Breast epithelium (tissue), 4 donors: ENCODE data around the gene SLC44A1. TPM values are rescaled to one million over a fixed set of nuclear protein-coding genes. Genes with fewer than 3 reads are reported as not detected.
A peak's percentile ranks its signal among the peaks of the same experiment; 100 is the strongest.

Experiments used
- DNase-seq, 2 donors: peaks; one replicate each; pipeline ENCODE4 v3.0.0-alpha.2; 2019; ENCODE audit warnings: low spot score in 2 of 2
- H3K27ac ChIP-seq, 2 donors: fragments of 200-600 bp; sonication (generic) in 1 of 2; one replicate each; pipeline ENCODE4 v1.5.1; 2016 to 2019; ENCODE audit warnings: mild to moderate bottlenecking in 1 of 2
- H3K27me3 ChIP-seq, 2 donors: fragments of 200-600 bp; sonication (generic) in 1 of 2; one replicate each; pipeline versions ENCODE4 v1.5.1 to v1.6.0; 2017 to 2019; ENCODE audit warnings: control low read depth in 1 of 2, mild to moderate bottlenecking in 1 of 2
- H3K36me3 ChIP-seq: fragments of 200-600 bp; one replicate; pipeline ENCODE4 v1.5.1; 2019
- H3K4me1 ChIP-seq, 2 donors: fragments of 200-600 bp; sonication (generic); one replicate each; pipeline ENCODE4 v1.5.1; 2016 to 2019; ENCODE audit warnings: control low read depth in 1 of 2
- H3K4me3 ChIP-seq, 3 donors: fragments of 200-600 bp; sonication (generic); 1 replicate in 2 of 3; 2 replicates in 1 of 3; pipeline ENCODE4 v1.5.1; 2016 to 2019; ENCODE audit warnings: mild to moderate bottlenecking in 3 of 3, moderate library complexity in 2 of 3
- H3K9me3 ChIP-seq, 2 donors: fragments of 200-600 bp; sonication (generic) in 1 of 2; one replicate each; pipeline ENCODE4 v1.5.1; 2016 to 2019; ENCODE audit warnings: control low read depth in 1 of 2
- POLR2A ChIP-seq: fragments of 450-650 bp; IDR thresholded peaks from one replicate; pipeline ENCODE4 v1.6.1; 2016; ENCODE audit warnings: antibody characterized with exemption, mild to moderate bottlenecking, moderate library complexity
- POLR2AphosphoS5 ChIP-seq, 3 donors: sonication (generic); formaldehyde crosslinking; IDR thresholded peaks; one replicate each; pipeline ENCODE4 v1.6.1; 2017; ENCODE audit warnings: antibody characterized with exemption in 3 of 3
- intact Hi-C: fragments of 100-400 bp; cut with DNase I; formaldehyde crosslinking; loops from one replicate; pipeline ENCODE4 v1.15.1; 2023; ENCODE audit warnings: low total_unique reads
- total RNA-seq, 3 donors: library from RNA; depleted of rRNA; stranded (reverse); fragments of >200 nt; gene quantifications; one replicate each; pipeline ENCODE4 v1.1.0, GENCODE V29; 2016
- TF ChIP-seq, protein P1 (sequence below), 3 donors: fragments of 450-650 bp; IDR thresholded peaks; one replicate each; pipeline ENCODE4 v1.5.1; 2016 to 2017; ENCODE audit warnings: antibody characterized with exemption in 3 of 3, mild to moderate bottlenecking in 3 of 3, moderate library complexity in 3 of 3

The SLC44A1 gene
- total RNA-seq, 3 donors from 2014 or later = 53.7 to 62.6 (median 61.1) TPM

DNA sequence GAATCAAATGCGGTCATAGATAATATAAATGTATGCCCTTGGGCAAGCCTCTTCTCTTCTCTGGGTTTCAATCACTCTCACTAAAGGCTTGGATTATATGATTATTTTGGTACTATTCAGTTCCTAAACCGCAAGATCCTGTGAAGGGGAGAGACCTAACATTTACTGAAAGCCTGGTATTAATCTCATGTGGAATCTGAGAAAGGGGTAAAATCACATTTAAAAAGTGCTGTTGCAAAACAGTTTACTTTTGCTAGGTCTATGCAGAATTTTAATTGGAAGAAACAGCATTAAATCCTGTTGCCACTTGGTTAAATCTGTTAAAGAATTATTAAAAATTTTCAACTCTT lies 50.7 kb downstream of the SLC44A1 start:
- no peak overlapping the region for H3K4me3 ChIP-seq
- no peak overlapping the region for H3K27ac ChIP-seq
- H3K4me1 ChIP-seq = peaks cover 0 to 14% of the 10 kb centered on the region in 2 donors
- TF ChIP-seq, protein P1, sequence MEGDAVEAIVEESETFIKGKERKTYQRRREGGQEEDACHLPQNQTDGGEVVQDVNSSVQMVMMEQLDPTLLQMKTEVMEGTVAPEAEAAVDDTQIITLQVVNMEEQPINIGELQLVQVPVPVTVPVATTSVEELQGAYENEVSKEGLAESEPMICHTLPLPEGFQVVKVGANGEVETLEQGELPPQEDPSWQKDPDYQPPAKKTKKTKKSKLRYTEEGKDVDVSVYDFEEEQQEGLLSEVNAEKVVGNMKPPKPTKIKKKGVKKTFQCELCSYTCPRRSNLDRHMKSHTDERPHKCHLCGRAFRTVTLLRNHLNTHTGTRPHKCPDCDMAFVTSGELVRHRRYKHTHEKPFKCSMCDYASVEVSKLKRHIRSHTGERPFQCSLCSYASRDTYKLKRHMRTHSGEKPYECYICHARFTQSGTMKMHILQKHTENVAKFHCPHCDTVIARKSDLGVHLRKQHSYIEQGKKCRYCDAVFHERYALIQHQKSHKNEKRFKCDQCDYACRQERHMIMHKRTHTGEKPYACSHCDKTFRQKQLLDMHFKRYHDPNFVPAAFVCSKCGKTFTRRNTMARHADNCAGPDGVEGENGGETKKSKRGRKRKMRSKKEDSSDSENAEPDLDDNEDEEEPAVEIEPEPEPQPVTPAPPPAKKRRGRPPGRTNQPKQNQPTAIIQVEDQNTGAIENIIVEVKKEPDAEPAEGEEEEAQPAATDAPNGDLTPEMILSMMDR (IDR thresholded peaks at IDR 0.05) = no peak
- TF ChIP-seq POLR2A (no peak), POLR2AphosphoS5 (IDR thresholded peaks at IDR 0.05) (no peak)
- no peaks in the 10 kb centered on the region for H3K36me3 ChIP-seq
- no peak for DNase-seq
- intact Hi-C loops = no loop called here
- no peaks in the 10 kb centered on the region for H3K9me3 ChIP-seq
- no peaks in the 10 kb centered on the region for H3K27me3 ChIP-seq

DNA sequence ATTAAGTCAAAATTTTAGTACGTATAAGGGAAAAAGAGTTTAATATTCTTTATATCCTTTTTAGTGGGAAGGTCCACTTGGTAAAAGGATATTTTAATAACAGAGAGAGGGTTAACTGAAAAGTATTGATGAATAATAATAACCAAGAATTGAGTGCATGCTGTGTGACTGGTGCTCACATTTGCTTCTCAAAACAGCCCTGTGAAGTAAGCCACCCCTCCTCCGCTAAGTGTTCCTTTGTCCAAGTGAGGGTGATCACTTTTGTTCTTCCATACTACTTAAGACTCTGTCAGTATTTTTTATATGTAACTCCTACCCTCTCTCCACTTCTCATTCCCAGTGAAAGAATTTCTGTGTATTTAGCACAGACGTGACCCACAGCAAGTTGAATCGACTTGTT lies 51.5 kb downstream of the SLC44A1 start:
- no peak for DNase-seq
- no peaks in the 10 kb centered on the region for H3K36me3 ChIP-seq
- no peak overlapping the region for H3K4me3 ChIP-seq
- H3K4me1 ChIP-seq = peaks cover 0 to 10% of the 10 kb centered on the region in 2 donors
- TF ChIP-seq POLR2A (no peak), POLR2AphosphoS5 (IDR thresholded peaks at IDR 0.05) (no peak)
- H3K27me3 ChIP-seq = no peaks in the 10 kb centered on the region
- peak overlapping the region; percentile 46 to 65 for H3K27ac ChIP-seq
- H3K9me3 ChIP-seq = no peaks in the 10 kb centered on the region
- intact Hi-C loops = no loop called here

DNA sequence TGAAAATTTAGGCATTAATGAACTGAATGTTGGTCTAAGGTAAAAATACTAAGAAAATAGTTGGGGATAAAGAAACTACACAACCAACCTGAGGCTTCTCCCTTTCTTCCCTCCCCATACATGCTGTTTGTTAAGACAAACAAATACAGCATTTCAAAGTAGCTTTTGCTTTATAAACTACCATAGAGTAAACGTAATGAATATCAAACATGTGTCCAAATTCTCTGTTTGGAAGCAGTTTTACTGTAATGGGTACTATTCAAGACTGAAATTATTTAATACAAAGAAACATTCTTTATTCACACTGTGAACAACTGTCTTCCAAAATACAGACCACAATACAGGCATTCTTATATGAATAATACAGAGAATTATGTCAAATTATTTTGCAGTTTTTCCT lies 52.0 kb downstream of the SLC44A1 start:
- TF ChIP-seq POLR2A (no peak), POLR2AphosphoS5 (IDR thresholded peaks at IDR 0.05) (no peak)
- TF ChIP-seq, protein P1 (IDR thresholded peaks at IDR 0.05) = no peak
- H3K27ac ChIP-seq = peak overlapping the region; percentile 46 to 65
- peaks cover 0 to 5% of the 10 kb centered on the region in 2 donors for H3K4me1 ChIP-seq
- H3K9me3 ChIP-seq = no peaks in the 10 kb centered on the region
- H3K27me3 ChIP-seq = no peaks in the 10 kb centered on the region
- H3K36me3 ChIP-seq = no peaks in the 10 kb centered on the region
- DNase-seq = no peak
- H3K4me3 ChIP-seq = no peak overlapping the region
- intact Hi-C loops = no loop called here

DNA sequence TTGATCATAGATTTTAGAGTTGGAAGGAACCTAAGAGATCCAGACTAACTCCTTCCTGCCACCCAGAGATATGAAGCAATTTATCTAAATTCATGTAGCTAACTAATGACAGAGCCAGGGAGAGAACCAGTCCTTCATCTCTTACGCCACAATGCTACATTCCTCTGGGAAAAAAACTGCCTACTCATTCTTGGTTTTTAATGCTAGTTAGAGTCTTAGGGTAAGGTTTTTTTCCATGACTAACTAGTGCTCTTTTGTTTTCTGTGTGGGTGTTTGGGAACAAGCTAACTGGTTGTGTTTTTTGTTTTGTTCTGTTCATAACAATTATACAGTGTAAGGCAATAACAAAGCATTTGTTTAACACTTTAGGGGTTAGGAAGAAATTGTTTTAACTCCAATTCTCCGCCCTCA lies 52.4 kb downstream of the SLC44A1 start:
- Histone ChIP-seq H3K4me3 (no peak overlapping the region), H3K27ac (peak overlapping the region; percentile 46 to 65), H3K27me3 (no peaks in the 10 kb centered on the region), H3K9me3 (no peaks in the 10 kb centered on the region), H3K36me3 (no peaks in the 10 kb centered on the region), H3K4me1 (peaks cover 0 to under 1% of the 10 kb centered on the region in 2 donors)
- TF ChIP-seq, protein P1 (IDR thresholded peaks at IDR 0.05) = no peak
- TF ChIP-seq POLR2AphosphoS5 (IDR thresholded peaks at IDR 0.05) (peak in 1 of 3 donors; percentile 9), POLR2A (no peak)
- no peak for DNase-seq
- intact Hi-C loops = no loop called here

DNA sequence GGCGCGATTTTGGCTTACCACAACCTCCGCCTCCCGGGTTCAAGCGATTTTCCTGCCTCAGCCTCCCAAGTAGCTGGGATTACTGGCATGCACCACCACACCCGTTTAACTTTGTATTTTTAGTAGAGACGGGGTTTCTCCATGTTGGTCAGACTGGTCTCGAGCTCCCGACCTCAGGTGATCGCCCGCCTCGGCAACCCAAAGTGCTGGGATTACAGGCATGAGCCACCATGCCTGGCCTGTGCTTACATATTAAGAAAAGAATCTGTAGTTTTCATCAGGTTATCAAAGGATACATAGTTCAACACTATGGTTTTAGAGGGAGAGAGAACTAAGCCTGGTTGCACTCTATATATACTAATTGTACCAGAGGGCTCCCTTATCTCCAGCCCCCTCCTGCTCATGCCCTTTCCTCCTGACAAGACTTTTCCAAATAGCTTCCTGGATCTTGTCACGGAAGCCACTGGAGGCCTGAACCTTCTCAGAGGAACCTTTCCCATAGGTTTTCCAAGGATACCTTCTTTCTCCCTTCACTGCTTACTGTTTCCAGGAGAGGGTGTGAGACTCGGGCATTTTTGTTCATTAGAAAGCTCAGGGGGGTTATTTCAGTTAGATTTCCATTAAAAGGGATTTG lies 53.1 kb downstream of the SLC44A1 start:
- TF ChIP-seq POLR2A (no peak), POLR2AphosphoS5 (IDR thresholded peaks at IDR 0.05) (no peak)
- TF ChIP-seq, protein P1 (IDR thresholded peaks at IDR 0.05) = no peak
- Histone ChIP-seq H3K4me3 (no peak overlapping the region), H3K4me1 (no peaks in the 10 kb centered on the region), H3K27ac (peak overlapping the region; percentile 46 to 65), H3K9me3 (no peaks in the 10 kb centered on the region), H3K36me3 (no peaks in the 10 kb centered on the region), H3K27me3 (no peaks in the 10 kb centered on the region)
- intact Hi-C loops = no loop called here
- DNase-seq = no peak
